Measurements from ENCODE around the gene ARF6. TPM values are rescaled to one million over a fixed set of nuclear protein-coding genes. Genes with fewer than 3 reads are reported as not detected.

Gene ARF6
- total RNA-seq, 1 experiment from 2014 or later: 49.2 TPM

DNA sequence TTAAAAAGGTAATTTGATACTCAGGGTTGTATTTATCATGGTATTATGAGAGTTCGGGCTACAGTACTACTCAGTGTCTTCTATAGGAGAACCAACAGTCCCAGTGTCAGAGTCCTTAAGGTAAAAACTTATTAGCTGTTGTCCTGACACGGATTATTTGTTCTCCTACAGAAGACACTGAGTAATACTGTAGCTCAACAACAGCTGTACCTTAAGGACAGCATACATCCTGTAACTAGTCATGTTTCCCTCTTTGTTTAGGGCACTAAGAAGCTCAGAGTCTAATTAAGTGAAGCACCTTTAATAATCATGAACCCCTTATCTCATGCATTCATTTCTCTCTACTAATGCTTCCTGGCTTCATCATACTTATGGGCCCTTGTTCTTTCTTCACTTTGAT, 33.9 kb downstream of the ARF6 start:
- Histone ChIP-seq H4K5ac (ENCODE audit: insufficient read length, low read depth, low read length) (no peak overlapping the region), H4K8ac (replicated peaks; ENCODE audit: insufficient read length, low read depth, low read length) (no peak overlapping the region), H2BK120ac (ENCODE audit: low read depth, low read length, poor library complexity, severe bottlenecking) (no peak overlapping the region), H3K79me2 (ENCODE audit: insufficient read depth, low read length) (no peaks in the 10 kb centered on the region), H3K14ac (ENCODE audit: insufficient read depth, low read length) (no peak overlapping the region), H3K4me1 (ENCODE audit: insufficient read depth, low read length) (no peaks in the 10 kb centered on the region), H3K27me3 (ENCODE audit: insufficient read depth, low read length) (no peaks in the 10 kb centered on the region), H2BK20ac (ENCODE audit: low read depth, low read length, poor library complexity, severe bottlenecking) (no peak overlapping the region), H3K56ac (ENCODE audit: insufficient read length, low read depth, low read length) (no peak overlapping the region), H3K79me1 (ENCODE audit: insufficient read depth, low read depth, low read length, poor library complexity, severe bottlenecking) (no peaks in the 10 kb centered on the region), H3K9ac (ENCODE audit: extremely low read depth, insufficient read length, low read length) (no peak overlapping the region), H3K4ac (ENCODE audit: low read depth, low read length) (no peak overlapping the region), H3K9me3 (ENCODE audit: control insufficient read depth, low read depth, low read length) (no peaks in the 10 kb centered on the region), H4K91ac (ENCODE audit: insufficient read length, low read depth, low read length) (no peak overlapping the region), H2BK5ac (ENCODE audit: insufficient read length, low read length) (no peak overlapping the region), H3K18ac (ENCODE audit: insufficient read length, low read depth, low read length) (no peak overlapping the region), H4K20me1 (ENCODE audit: control insufficient read depth, insufficient read depth, insufficient read length) (no peaks in the 10 kb centered on the region), H3K27ac (ENCODE audit: insufficient read length, low read depth, low read length) (no peak overlapping the region), H2AFZ (ENCODE audit: low read length) (no peak overlapping the region), H2AK5ac (ENCODE audit: insufficient read length, low read length) (no peak overlapping the region), H3K4me2 (ENCODE audit: insufficient read depth, insufficient read length, low read length) (no peak overlapping the region), H2BK15ac (ENCODE audit: low read depth, low read length) (no peak overlapping the region), H3K23ac (ENCODE audit: insufficient read length, low read depth, low read length) (no peak overlapping the region), H3T11ph (ENCODE audit: low read length) (no peak overlapping the region), H2BK12ac (ENCODE audit: insufficient read length, low read depth, low read length) (no peak overlapping the region), H3K23me2 (ENCODE audit: insufficient read length, low read depth, low read length, poor library complexity, severe bottlenecking) (no peaks in the 10 kb centered on the region)
- Mint-ChIP-seq H3K27ac (no peak overlapping the region), H3K4me3 (no peak overlapping the region), H3K36me3 (ENCODE audit: insufficient read depth in 1 of 3, low read depth in 3 of 3) (no peaks in the 10 kb centered on the region), H3K4me1 (peaks cover 7 to 10% of the 10 kb centered on the region in 2 experiments), H3K27me3 (ENCODE audit: low read depth) (no peaks in the 10 kb centered on the region), H3K9me3 (no peaks in the 10 kb centered on the region; a peak in 1 of 5 replicates)
- WGBS (ENCODE audit: extremely low coverage, insufficient read length, low lambda C conversion rate): 100% methylated on average over 1 of the region's 2 CpGs
- no peak for DNase-seq
- TF ChIP-seq, protein P1, sequence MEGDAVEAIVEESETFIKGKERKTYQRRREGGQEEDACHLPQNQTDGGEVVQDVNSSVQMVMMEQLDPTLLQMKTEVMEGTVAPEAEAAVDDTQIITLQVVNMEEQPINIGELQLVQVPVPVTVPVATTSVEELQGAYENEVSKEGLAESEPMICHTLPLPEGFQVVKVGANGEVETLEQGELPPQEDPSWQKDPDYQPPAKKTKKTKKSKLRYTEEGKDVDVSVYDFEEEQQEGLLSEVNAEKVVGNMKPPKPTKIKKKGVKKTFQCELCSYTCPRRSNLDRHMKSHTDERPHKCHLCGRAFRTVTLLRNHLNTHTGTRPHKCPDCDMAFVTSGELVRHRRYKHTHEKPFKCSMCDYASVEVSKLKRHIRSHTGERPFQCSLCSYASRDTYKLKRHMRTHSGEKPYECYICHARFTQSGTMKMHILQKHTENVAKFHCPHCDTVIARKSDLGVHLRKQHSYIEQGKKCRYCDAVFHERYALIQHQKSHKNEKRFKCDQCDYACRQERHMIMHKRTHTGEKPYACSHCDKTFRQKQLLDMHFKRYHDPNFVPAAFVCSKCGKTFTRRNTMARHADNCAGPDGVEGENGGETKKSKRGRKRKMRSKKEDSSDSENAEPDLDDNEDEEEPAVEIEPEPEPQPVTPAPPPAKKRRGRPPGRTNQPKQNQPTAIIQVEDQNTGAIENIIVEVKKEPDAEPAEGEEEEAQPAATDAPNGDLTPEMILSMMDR (conservative IDR thresholded peaks at IDR 0.05): no peak
